SU-DHL-6 (cell line): Measurements from ENCODE around the gene VSTM1.
"Not testable (repeated sequence)": the region's sequence is repeated elsewhere in the genome, so short reads cannot be mapped to it uniquely, and the experiment has no call there.

Experiments
- H2AFZ ChIP-seq: fragments of 200-600 bp; sonication (generic); 2 replicates; pipeline ENCODE4 v1.6.1; 2014; ENCODE audit warnings: low read depth, mild to moderate bottlenecking, moderate library complexity, mixed read lengths, antibody characterized with exemption, low read length; ENCODE audit not compliant: severe bottlenecking
- H3F3A ChIP-seq: fragments of 200-600 bp; shearing (Covaris generic); 2 replicates; pipeline ENCODE4 v1.6.0; 2016; ENCODE audit warnings: antibody characterized with exemption, mild to moderate bottlenecking; ENCODE audit not compliant: insufficient read depth
- H3K27ac ChIP-seq: fragments of 200-600 bp; sonication (generic); 2 replicates; pipeline ENCODE4 v1.5.1; 2016; ENCODE audit warnings: low read depth, mild to moderate bottlenecking, low read length, moderate library complexity, mixed read lengths
- H3K27me3 ChIP-seq: fragments of 200-600 bp; sonication (generic), shearing (Covaris generic); 2 replicates; pipeline ENCODE4 v1.6.0; 2014; ENCODE audit warnings: mild to moderate bottlenecking, low read length
- H3K36me3 ChIP-seq: fragments of 200-600 bp; sonication (generic); 2 replicates; pipeline ENCODE4 v1.6.1; 2014; ENCODE audit warnings: mild to moderate bottlenecking, low read length, mixed read lengths
- H3K4me2 ChIP-seq: fragments of 300-600, 200-600 bp; shearing (Covaris generic), sonication (generic); 2 replicates; pipeline ENCODE4 v1.6.0; 2014; ENCODE audit warnings: low read length, low read depth, mild to moderate bottlenecking; ENCODE audit not compliant: poor library complexity, severe bottlenecking
- H3K4me3 ChIP-seq: fragments of 200-600 bp; sonication (generic); 2 replicates; pipeline ENCODE4 v1.5.1; 2014; ENCODE audit warnings: antibody characterized with exemption, low read length, mild to moderate bottlenecking, mixed read lengths; ENCODE audit not compliant: insufficient read depth, poor library complexity, severe bottlenecking
- H3K79me2 ChIP-seq: fragments of 200-600 bp; sonication (generic); 2 replicates; pipeline ENCODE4 v1.6.1; 2014; ENCODE audit warnings: mild to moderate bottlenecking, low read length, moderate library complexity; ENCODE audit not compliant: insufficient read depth
- H3K9ac ChIP-seq: fragments of 200-600 bp; sonication (generic); 2 replicates; pipeline ENCODE4 v1.7.0; 2014; ENCODE audit warnings: mild to moderate bottlenecking, low read length
- H3K9me2 ChIP-seq: fragments of 200-600 bp; sonication (generic); replicated peaks from 2 replicates; pipeline ENCODE4 v1.6.1; 2014; ENCODE audit warnings: low read length; ENCODE audit not compliant: insufficient read depth
- H3K9me3 ChIP-seq: fragments of 200-600 bp; sonication (generic); 2 replicates; pipeline ENCODE4 v1.6.1; 2014; ENCODE audit warnings: low read length, mixed read lengths; ENCODE audit not compliant: insufficient read depth
- H4K20me1 ChIP-seq: fragments of 200-600 bp; sonication (generic); 2 replicates; pipeline ENCODE4 v1.6.1; 2014; ENCODE audit warnings: low read depth, mild to moderate bottlenecking, antibody characterized with exemption, low read length, moderate library complexity, mixed read lengths
- CTCF ChIP-seq: fragments of 200-600 bp; sonication (generic); IDR thresholded peaks from one replicate; pipeline ENCODE4 v1.5.1; 2017; ENCODE audit warnings: antibody characterized with exemption, mild to moderate bottlenecking, low read length, moderate library complexity; ENCODE audit not compliant: insufficient read depth, poor library complexity, severe bottlenecking
- EZH2phosphoT487 ChIP-seq: fragments of 200-600 bp; sonication (generic), shearing (Covaris generic); conservative IDR thresholded peaks from 2 replicates; pipeline ENCODE4 v1.6.1; 2018; ENCODE audit warnings: mild to moderate bottlenecking, antibody characterized with exemption, low read length, moderate library complexity, mixed read lengths

Gene VSTM1

DNA sequence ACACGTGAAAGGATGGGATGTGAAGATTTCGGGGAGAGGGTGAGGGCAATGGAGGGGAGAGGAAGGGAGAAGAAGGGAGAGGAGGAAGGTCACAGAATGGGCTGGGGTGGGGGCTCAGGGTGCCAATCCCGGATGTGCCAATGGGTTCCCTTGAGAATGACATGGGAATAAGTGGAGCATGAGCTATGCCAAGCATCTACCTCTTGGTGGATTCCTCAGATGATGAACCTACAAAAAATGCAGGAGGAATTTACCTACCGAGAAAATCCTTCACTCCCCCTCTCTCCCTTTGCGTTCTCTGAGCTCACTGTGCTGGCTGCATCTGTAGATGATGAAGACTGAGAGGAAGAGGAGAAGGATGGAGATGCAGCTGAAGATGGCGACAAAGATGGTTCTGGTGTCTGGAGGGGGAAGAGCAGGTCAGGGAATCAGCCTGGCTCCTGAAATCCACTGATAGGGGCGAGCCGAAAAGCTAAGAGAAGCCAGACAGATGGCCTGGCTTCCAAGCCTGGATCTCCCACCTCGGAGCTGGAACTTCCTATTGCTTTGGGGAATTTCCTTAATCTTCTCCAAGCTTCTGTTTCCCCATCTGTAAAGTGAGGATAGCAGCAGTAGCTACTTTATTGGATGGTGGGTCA, 21.6 kb downstream of the VSTM1 start:
- H3K27ac ChIP-seq: no peak overlapping the region
- H2AFZ ChIP-seq: no peak overlapping the region
- H3K9me2 ChIP-seq: no peaks in the 10 kb centered on the region

GRCh38 chr19:54040003-54040402, 23.7 kb downstream of the VSTM1 start:
- TF ChIP-seq EZH2phosphoT487 (no peak), CTCF (no peak)

More for the DNA sequence above, 21.6 kb downstream of the VSTM1 start:
- H3K79me2 ChIP-seq: no peaks in the 10 kb centered on the region
- H3K27me3 ChIP-seq: no peaks in the 10 kb centered on the region
- no peak overlapping the region for H3K4me2 ChIP-seq
- no peak overlapping the region for H3K9ac ChIP-seq
- H3F3A ChIP-seq: no peaks in the 10 kb centered on the region
- TF ChIP-seq CTCF (no peak), EZH2phosphoT487 (no peak)
- no peaks in the 10 kb centered on the region for H3K36me3 ChIP-seq
- no peaks in the 10 kb centered on the region for H4K20me1 ChIP-seq
- no peak overlapping the region for H3K4me3 ChIP-seq
- H3K9me3 ChIP-seq: no peaks in the 10 kb centered on the region

DNA sequence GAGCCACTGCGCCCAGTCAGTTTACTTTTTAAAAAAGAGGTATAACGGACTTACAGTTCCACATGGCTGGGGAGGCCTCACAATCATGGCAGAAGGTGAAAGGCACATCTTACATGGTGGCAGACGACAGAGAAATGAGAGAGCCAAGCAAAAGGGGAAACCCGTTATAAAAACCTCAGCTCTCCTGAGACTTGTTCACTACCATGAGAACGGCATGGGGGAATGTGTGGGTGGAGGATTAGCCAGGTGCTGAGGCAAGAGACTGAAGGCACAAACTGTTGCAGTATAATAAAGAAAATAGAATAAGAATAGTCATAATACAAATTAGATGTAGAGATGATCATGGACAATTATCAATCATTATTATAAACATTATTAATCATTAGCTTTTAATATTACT, 27.2 kb downstream of the VSTM1 start:
- H3K27ac ChIP-seq: not testable (repeated sequence)

More at GRCh38 chr19:54040003-54040402, 23.7 kb downstream of the VSTM1 start:
- no peak overlapping the region for H3K27ac ChIP-seq
- H3K9ac ChIP-seq: no peak overlapping the region
- no peaks in the 10 kb centered on the region for H3K36me3 ChIP-seq
- H3K4me2 ChIP-seq: no peak overlapping the region
- no peak overlapping the region for H3K4me3 ChIP-seq
- H2AFZ ChIP-seq: no peak overlapping the region
- no peaks in the 10 kb centered on the region for H3F3A ChIP-seq
- H4K20me1 ChIP-seq: no peaks in the 10 kb centered on the region
- H3K9me3 ChIP-seq: no peaks in the 10 kb centered on the region
- no peaks in the 10 kb centered on the region for H3K27me3 ChIP-seq
- H3K79me2 ChIP-seq: no peaks in the 10 kb centered on the region
- no peaks in the 10 kb centered on the region for H3K9me2 ChIP-seq

GRCh38 chr19:54035215-54036178, 28.2 kb downstream of the VSTM1 start:
- no peak for TF ChIP-seq CTCF
- TF ChIP-seq EZH2phosphoT487: no peak
- Histone ChIP-seq H3K79me2 (no peaks in the 10 kb centered on the region), H4K20me1 (no peaks in the 10 kb centered on the region), H3K9me3 (no peaks in the 10 kb centered on the region), H3F3A (no peaks in the 10 kb centered on the region), H3K9ac (no peak overlapping the region), H3K27me3 (no peaks in the 10 kb centered on the region), H3K36me3 (no peaks in the 10 kb centered on the region), H2AFZ (no peak overlapping the region), H3K4me2 (no peak overlapping the region), H3K9me2 (no peaks in the 10 kb centered on the region), H3K4me3 (no peak overlapping the region), H3K27ac (no peak overlapping the region)

More for the DNA sequence above, 27.2 kb downstream of the VSTM1 start:
- not testable (repeated sequence) for H3K36me3 ChIP-seq, H4K20me1 ChIP-seq, H3K79me2 ChIP-seq, H2AFZ ChIP-seq, H3K9ac ChIP-seq, H3K4me3 ChIP-seq, H3F3A ChIP-seq, H3K27me3 ChIP-seq, H3K9me2 ChIP-seq, H3K9me3 ChIP-seq, H3K4me2 ChIP-seq
